NCI-H2081 (cell line): ENCODE data around the gene LRRC63.
"Not testable (repeated sequence)": the region's sequence is repeated elsewhere in the genome, so short reads cannot be mapped to it uniquely, and the experiment has no call there.

Source experiments
- DNase-seq, 2 experiments: peaks; one replicate each; lab custom pipeline; 2025; lab: John Stamatoyannopoulos, UW

Gene LRRC63

DNA sequence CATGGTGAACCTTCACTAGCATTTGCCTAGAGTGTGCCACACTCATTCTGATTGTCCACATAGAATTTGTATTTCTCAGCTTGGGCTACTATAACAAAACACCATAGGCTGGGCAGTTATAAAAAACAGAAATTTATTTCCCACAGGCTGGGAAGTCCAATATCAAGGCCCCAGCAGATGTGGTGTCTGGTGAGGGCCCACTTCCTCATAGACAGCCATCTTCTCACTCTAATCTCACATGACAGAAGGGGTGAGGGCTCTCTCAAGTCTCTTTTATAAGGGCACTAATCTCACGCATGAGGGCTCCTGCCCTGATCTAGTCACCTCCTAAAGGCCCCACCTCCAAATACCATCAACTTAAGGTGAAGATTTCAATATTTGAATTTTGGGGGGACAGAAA lies 53.6 kb downstream of the LRRC63 start:
- no peak for DNase-seq

DNA sequence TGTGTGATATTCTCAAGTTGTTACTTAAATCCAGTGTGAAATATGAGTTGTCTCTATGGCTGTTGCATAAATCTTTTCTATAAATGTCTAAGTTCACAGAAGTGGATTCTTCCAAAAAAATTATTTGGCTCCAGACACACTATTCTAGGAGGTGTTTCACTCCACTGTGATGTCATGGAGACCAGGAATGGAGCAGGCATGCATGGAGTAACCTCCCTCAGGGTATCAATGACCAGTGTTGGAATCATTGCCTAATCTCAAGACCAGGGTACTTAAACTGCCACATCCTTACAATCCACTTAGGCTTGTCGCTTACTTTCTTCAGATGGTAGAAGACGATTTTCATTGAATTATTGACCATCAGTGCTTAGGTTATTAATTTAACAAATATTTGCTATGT lies 55.4 kb downstream of the LRRC63 start:
- no peak for DNase-seq

DNA sequence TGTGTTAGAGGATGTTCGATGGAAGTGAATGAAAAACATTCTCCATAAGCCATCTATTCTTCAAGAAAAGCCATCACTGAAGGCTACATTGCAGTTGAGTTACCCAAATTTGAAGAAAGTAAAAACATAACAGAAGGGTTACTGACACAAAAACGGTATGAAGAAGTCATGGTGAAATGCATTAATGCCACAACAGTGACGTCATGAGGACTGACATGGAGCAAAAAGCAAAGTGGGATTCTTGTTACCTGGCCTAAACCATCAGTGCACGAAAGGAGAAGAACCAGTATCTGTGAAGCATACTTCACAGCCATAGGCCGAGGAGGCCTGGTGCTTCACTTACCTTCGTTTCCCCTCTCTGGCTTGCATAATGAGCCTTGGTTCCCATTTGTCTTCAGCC lies 58.7 kb downstream of the LRRC63 start:
- DNase-seq: no peak

DNA sequence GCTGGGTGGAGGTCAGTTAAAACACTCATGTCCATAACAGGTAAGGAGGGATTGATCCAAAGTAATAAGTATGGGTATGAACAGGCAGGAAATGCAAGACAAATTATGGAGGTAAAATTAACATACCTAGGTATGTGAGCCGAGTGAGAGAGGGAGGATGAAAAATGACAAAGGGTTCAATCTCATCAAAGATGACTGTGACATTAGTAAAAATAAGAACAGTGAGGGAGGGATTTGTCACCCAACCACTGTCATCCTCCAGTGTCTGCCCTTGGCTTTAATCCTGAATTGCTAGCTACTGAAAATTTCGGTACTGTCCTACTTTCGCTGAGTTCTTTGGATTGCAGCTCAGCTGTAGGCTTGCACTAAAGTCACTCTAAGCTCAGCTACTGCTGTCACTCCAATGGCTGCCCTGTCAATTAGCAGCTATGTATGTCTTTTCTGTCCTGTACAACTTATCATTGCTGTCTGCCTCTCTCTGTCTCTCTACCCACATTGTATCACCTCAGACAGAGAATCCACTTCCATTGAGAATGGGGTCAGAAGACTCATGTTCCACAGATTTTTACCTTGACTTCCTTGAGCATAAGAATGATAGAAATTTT lies 62.5 kb downstream of the LRRC63 start:
- no peak for DNase-seq

DNA sequence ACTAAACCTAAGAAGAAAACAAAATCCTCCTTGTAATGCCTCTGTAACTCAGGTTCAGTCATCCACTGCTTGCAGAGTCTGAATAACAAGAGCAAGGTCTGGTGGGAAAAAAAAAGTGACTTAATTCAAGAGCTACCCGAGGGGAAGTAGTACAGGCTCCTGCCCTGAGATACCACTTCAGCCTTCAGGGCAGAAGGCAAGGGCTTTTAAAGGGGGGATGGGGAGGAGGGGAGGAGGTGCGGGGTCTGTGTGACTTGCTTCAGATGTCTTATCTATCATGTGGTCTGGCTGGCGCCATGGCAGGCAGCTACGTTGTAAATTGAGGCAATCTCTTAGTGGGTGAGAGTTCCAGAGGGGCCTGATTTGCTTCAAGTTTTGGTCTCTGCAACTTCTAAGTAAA lies 66.7 kb downstream of the LRRC63 start:
- DNase-seq: no peak

DNA sequence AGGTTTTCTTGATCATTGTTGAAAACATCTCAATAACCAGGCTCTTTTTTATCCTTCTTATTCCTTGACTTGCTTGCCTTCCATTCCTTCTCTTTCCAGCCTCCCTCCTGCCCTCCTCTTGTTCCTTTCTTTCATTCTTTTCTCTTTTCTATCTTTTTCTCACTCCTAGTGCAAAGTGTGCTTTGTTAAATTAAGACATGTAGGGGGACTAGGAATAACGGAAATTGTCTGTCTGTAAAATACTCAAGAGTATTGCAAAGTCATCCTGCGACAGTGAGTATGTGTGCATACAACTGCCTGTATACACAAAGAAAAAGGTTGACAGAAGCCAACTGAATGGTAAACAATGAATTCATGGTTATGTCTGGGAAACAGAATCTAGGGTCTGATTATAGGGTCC lies 70.1 kb downstream of the LRRC63 start:
- DNase-seq: no peak

DNA sequence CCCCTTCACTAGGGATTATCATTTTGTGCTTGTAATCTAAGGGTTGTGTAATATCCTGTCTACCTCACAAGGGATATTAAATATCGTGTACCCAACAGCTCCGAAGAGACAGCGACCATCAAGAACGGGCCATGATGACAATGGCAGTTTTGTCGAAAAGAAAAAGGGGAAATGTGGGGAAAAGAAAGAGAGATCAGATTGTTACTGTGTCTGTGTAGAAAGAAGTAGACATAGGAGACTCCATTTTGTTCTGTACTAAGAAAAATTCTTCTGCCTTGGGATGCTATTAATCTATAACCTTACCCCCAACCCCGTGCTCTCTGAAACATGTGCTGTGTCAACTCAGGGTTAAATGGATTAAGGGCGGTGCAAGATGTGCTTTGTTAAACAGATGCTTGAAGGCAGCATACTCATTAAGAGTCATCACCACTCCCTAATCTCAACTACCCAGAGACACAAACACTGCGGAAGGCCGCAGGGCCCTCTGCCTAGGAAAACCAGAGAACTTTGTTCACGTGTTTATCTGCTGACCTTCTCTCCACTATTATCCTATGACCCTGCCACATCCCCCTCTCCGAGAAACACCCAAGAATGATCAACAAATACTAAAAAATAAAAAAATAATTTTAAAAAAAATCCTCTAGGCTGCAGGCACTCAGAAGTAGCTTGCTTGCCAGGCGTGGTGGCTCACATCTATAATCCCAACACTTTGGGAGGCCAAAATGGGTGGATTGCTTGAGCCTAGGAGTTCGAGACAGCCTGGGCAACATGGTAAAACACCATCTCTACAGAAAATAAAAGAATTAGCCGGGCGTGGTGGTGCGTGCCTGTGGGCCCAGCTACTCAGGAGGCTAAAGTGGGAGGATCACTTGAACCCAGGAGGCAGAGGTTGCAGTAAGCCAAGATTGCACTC lies 72.4 kb downstream of the LRRC63 start:
- not testable (repeated sequence) for DNase-seq

DNA sequence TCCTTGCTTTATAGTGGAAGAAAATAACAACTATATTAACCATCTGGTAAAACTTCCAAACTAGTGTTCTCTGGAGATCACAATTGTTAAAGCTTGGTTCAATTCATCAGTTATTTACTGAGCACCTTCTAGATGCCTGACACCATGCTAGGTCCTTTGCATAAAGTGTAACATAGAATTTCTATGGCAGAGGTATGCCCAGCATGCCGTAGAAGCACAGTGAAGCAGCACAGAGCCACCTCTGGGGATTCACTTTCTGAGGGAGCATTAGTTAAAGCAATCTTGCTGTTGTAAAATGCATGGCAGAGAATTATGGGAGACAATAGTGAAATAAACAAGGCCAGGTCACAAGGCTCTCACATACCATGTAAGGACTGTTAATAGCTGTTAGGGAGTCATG lies 75.2 kb downstream of the LRRC63 start:
- no peak for DNase-seq

DNA sequence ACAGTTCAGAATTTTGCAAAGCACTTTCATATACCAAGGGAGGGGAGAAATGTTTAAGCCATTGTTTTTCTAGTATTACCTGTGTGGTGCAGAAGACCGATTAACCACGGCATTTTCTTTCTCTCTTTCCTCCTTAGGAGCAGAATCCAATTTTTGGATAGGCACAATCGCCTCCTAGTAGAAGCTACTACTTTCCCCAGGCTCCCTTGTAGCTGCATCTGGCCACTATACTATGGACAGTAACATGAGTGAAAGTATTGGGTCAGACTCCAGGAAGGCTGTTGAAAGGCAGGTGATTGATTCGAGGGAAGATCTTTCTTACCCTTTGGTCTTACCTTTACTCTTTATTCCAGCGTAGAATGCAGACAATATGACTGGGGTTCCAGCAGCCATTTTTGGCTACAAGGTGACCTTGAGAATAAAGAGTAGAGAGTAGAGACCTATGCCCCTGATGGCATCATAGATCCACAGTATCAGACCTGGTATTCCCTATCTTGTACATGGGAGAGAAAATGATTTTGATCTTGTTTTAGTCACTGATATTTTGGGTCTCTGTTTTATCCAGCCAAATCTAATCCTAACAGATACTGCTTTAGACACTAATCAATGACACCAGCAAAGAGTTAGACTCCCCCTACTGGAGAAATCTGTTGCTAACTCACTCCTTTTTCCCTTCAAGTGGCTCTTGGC lies 77.0 kb downstream of the LRRC63 start:
- peak; percentile 35 to 42 for DNase-seq

DNA sequence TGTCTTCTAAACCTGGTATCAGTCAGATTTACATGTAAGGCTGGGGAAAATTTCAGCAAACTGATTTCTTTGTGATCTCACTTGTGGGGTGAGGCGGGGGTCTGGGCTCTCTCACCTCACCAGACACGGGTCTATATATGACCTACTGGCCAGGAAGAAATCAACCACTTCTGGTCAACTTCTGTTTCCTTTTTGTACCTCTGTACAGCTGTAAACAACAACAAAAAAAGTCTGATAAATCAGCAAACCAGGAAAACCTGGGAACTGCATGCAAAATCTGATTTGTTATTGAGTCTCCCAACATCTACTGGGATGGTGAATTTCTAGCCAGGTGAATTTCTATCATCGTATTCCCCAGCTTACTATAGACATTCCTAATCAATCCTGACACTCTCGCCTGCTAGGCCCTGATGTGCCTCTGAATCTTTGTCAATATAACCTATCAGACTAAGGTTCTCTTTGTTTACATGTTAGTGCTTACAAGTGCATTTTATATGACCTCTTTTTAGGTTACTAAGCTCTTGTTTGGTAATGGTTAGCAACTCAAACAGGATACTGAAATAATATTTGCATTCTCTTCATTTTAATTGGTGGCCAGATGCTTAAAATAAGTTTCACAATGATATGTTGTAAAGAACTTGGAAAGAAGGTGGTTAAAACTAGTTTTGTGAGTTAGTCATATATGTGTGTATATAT lies 77.7 kb downstream of the LRRC63 start:
- no peak for DNase-seq

DNA sequence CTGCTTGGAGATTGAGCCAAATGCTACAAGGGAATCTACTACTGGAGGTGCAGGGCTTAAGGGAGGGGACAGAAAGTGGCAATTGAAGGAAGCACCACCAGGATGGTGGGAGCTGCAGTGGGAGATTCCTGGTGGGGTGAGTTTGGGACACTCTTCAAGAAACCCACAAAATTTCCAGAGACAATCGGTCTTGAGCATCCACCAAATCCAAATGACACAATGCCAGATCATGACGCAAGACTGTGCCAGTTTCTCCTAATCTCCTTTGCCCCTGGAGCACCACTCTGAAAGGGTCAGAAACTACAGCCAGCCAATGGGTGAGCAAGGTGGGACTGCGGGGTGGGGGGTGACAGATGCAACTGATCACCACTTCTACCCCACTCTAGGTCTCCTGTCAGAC lies 78.7 kb downstream of the LRRC63 start:
- DNase-seq: no peak

DNA sequence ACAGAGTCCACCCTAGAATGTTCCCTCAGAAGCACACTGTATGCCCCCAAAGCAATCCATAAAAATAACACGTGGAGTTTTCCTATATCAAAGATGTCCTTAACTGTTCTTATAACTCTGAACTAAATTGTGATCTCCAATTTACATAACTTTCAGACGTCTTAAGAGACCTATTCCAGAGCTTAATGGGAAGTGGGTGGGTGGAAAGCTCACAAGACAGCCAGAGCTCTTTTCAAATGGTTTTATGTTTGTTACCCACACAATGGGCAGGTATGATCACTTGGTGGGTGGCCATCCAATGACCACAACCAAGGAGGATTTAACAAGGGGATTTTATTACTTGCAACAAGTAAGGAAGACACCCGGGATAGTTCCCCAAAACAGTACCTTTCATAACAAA lies 81.7 kb downstream of the LRRC63 start:
- no peak for DNase-seq

DNA sequence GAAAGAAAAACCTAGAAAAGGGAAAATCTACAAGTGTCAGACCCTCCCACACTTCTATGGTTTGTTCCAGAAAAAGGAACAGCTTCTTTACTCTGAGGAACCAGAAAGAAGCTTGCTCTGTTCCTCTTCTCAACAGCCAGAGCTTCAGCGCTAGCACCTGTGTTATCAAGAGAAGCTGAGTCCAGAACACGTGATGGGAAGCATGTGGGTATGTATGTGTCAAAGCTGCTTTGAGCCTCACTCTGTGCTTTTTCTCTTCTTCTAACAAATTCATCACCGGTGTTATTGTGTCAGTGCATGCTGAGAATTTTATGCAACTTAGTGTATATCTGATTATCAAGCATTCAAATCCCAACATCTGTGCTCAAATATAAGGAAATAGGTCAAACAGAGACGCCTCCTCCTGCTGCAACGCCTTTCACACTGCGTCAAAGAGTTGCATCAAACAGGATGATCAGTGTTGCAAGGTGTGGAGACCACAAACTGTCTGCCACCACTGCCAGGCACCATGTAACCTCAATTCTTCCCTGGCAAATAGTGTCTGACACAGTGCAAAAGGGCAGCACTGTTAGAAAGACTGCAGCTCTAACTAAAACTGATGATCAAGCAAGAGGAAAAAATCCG lies 83.9 kb downstream of the LRRC63 start:
- DNase-seq: no peak

DNA sequence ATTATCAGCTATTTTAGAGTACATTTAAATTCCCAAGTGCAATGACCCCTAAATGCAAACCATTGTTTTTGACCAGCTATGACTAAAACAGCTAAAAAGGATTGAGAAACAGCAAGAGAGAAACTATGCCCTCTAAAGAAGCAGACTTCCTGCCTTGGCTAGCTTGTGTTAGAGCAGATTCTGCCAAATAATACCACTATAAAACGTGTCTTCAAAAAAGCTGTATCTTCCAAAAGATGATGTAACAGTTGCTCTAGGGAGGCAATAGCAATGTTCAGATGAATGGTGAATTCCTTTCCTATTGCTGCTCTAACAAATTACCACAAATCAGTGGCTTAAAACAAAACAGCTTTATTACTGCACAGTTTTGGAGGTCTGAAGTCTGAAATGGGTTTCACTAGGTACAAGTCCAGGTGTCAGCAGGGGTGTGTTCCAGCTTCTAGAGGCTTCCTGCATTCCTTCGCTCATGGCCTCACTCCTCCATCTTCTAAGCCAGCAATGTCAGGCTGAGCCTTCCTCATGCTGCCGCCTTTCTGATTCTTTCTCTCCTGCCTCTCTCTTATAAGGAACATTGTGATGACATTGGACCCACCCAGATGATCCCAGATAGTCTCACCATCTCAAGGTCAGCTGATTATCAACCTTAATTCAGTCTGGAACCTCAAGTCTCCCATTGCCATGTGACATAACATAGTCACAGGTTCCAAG lies 84.5 kb downstream of the LRRC63 start:
- DNase-seq: no peak

DNA sequence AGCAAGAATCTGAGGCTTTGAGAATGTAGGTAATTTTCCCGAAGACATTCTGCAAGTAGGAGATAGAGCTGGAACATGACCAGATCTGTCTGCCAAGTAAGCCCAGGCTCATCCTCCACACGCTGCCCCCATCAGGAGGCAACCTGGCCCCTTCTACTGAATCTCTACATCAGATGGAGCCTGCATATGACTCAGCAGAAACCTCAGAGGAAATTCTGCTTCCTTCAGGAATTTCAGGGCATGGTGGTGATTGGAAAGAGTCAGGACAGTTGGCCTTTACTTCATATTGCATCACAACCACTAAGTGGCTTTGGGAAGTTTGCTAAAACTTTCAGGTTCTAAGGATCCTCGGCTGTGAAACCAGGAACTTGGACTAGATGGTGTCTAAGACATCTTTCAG lies 85.2 kb downstream of the LRRC63 start:
- DNase-seq: no peak

DNA sequence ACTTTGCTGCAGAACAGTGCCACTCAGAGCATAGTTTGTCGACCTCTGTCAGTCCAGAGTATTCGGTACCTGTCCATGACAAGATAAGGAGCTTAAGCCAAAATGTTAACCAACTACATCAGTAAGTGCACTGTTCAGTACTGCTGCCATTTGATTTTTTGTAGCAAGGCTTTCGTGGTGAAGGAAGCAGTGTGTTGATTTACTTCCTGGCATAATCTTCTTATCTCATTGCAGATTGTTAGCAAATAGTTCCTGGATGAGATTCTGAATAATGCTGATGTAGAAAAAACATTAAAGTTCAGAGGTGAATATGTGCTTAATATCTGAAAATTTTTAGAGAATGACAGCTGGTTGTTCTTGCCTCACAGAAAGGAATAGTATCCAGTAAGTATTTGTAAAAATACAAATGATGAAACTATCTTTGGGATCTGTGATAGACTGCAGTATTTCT lies 85.7 kb downstream of the LRRC63 start:
- no peak for DNase-seq

DNA sequence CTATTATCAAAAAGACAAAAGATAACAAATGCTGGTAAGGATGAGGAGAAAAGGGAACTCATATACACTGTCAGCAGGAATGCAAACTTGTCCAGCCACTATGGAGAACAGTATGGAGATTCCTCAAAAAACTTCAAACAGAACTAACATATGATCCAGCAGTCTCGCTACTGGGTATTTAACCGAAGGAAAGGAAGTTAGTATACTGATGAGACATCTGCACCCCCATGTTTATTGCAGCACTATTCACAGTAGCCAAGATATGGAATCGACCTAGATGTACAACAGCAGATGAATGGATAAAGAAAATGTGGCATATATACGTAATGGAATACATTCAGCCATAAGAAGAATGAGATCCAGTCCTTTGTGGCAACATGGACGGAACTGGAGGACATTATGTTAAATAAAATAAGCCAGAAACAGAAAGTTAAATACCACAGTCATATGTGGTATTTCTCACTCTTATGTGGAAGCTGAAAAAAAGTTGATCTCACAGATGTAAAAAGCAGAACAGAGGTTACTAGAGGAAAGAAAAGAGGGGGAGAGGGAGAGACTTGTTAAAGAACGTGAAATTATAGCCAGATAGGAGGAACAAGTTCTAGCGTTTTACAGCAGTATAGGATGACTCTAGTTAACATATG lies 92.1 kb downstream of the LRRC63 start:
- no peak for DNase-seq

DNA sequence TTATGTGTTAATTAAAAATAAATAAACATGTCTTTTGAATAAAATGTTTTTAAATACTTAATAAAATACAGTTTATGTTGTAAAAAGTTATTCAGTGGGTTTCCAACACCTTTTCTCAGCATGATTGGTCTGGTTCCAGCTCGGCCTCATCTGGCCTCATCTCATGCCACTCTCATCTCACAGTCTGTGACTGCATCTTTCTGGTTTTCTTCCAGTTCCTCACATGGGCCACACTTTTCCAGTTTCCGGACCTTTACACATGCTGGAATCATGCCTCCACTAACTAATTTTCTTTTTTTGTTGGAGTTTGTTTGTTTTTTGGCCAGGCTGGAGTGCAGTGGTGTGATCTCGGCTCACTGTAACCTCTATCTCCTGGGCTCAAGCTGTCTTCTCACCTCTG lies 92.8 kb downstream of the LRRC63 start:
- no peak for DNase-seq

DNA sequence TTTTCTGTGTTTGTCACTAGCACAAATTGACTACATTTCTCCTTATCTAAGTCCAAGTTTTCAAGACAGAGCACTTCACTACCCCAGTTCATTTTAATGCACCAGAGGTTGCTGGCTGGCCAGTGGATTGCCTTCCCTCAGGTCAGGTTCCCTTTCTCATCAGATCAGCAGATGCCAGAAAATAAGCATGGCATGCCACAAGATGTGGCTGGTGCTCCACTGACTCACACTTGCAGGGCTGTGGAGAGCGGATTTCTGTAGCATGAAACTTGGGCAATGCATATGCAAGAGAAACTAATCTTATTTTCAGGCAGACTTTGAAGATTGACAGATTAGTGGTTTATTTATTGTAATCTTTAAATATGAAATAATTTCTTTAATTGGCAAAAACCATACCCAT lies 95.8 kb downstream of the LRRC63 start:
- no peak for DNase-seq

DNA sequence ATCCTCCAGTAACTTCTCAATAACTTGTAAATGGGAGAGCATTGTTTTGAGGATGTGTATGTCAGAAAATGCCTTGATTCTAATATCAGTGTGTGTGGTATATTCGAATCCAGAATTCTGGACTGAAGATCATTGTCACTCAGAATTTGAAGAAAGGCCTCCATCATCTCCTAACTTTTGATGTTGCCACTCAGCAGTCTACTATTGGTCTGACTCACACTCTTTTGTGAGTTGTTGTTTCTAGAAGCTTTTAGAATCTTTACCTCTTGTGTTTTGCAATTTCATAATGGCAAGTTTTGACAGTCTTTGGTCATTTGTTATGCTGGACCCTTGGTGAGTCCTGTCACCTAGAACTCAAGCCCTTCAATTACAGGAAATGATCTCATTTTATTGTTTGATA lies 98.3 kb downstream of the LRRC63 start:
- no peak for DNase-seq

DNA sequence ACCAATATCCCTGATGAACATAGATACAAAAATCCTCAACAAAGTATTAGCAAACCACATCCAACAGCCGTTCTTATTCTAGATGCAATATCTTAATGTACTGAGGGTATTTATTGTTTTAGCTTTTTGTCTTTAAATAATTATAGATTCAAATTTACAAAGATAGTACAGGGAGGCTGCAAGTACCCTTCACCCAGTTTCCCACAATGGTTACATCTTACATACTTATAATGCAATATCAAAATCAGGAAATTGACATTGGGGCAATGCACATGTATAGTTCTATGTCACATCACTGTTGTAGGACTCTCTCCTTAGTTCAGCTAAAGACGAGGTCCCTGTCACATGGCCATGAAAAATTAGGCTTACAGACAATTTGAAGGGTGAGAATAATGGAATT lies 99.5 kb downstream of the LRRC63 start:
- DNase-seq: no peak
